HG03108 (cell line): ENCODE measurements around the gene GNB5.

Source experiments
- ATAC-seq: cut with Tn5 transposase; IDR thresholded peaks from one replicate; pipeline ENCODE4 v1.9.1; 2021; ENCODE audit warnings: moderate library complexity; ENCODE audit not compliant: unreplicated experiment

Gene GNB5

DNA sequence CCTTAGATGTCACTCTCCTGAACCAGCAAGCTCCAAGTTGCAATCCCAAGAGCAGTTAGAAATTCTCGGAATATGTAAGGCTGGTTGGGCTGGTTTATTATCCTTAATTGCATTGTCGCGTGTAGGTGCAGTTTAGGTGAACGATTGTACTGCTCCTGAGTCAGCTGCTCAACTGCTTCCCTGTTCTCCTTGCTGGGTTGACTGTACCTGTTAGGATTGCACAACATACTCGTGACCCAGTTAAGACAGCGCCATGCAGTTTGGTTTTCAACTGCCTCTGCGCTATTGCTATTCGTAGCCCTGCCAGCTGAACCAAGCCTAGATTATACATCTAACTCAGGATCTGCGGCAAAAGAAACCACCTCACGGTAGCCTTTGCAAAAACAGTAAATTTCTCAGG lies 119.6 kb downstream of the GNB5 start:
- no peak for ATAC-seq

DNA sequence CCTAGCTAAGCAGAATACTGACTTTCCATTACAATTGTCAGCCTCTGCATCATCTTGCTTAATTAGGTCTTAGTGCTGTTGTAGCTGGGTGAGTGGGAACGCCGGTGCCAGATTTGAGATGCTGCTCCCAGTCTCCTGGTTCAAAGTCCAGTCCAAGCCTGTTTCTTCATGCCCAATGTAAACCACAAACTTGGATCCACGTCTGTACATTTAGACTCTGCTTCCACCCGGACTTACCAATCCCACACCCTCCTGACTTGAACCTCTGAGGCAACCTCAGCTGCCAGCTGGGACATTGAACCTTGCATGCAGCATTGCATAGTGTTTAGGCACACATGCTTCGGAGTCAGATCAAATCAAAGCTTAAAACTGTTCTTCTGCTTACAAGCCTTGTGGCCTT lies 121.6 kb downstream of the GNB5 start:
- ATAC-seq: no peak

DNA sequence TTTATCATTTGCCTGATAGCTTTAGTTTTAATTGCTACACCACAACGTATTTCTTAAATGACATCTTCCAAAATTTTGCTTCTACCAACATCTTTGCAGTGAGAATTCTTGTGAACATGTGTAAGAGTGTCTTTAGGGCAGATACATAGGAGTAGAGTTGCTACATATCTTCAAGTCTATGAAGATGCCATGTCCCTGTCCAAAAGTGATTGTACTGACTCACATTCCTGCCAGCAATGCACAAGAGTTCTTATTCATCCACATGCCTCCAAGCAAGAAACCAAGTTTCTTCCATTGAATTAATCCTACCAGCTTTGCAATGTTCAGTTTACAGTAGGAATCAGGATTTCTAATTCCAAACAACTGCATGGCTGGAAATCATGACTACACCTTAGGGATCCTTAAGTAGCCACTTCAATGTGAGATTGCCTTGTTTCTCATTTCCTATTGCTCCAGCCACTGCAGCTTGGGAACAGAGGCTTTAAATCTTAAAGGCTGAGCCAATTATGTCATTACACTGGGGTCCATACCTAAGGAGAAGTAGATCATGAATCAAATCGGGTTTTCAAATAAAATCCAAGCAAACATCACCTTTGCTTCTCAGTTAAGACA lies 123.1 kb downstream of the GNB5 start:
- no peak for ATAC-seq

DNA sequence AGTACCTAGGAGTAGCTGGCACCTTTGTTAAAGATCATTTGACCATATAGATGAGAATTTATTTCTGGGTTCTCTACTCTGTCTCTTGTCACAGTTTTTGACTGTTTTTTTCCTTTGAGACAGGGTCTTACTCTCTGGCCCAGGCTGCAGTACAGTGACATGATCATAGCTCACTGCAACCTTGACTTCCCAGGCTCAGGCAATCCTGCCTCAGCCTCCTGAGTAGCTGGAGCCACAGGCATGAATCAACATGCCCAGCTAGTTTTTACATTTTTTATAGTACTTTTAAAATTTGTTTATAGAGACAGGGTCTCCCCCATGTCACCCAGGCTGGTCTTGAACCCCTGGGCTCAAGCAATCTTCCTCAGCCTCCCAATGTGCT lies 123.7 kb downstream of the GNB5 start:
- ATAC-seq: no peak

DNA sequence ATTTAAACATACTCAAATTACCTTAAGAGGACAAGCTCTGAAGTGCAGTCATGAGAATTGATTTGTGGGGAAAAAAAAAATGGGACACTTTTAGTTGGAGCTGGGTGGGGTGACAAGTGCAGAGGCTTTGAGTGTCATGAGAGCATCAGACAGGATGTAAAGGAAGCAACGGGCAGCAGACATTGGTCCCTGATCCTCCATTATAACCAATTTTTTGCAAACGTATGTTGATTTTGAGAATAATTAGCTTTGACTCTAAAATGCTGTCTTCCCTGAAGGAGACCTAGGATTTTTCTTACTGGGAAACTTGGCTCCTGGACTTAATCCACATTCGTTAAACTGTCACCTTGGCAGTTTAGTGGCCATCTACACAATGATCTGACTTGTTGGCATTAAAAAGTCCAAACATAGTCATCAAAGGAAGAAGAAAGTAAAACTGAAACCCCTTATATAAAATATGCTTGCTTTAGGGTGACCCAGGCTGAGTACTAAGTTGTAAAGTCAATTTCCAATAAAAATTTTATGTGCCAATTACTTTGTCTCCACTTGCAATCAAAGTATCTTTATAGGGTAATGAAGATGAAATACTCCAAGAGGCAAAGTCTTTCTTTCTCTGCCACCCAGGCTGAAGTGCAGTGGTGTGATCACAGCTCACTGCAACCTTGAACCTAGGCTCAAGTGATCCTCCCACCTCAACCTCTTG lies 124.2 kb downstream of the GNB5 start:
- no peak for ATAC-seq
